ENCODE results near the gene CABLES2.
"Not testable (repeated sequence)": the region's sequence is repeated elsewhere in the genome, so short reads cannot be mapped to it uniquely, and the experiment has no call there.

CABLES2 gene

DNA sequence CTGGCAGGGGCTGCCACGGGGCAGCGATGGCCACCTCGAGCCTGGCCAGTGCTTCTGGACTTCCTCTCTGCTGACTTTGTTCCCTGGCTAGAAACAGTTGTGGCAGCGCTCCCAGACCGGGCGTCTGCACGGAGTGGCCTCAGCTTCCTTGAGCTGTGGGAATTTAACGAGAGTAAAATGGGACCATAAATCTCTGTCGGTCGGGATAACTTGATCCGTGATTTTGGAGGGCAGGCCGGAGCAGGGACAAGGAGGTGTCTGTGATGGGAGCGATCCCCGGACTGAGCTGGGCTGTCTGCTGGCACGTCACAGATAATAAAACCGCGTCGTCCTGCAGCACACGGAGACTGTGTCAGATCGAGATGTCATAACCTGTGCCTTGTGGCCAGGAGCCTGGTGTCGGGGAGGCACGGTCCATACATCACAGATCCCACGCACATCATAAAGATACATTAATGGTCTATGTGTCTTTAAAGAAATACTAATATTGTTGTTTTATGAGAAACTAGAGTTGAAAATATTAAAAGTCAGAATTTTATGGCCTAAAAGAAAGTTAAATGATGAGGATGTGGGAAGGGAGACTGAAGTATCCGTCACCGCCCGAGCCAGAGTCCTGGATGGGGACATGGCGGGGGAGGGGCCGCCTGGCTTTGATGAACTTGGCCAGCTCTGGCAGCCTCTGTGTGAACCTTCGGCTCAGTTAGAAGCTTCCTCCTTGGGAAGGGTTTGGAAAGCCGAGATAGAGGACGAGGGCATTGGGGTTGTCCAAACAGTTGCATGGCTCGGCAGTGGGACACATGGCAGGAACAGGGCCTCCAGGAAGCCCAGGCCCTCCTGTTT is 26.8 kb upstream of the CABLES2 start:
- FAIRE-seq, result no peak

- no peak for FAIRE-seq
These were observed 23.9 kb upstream of the CABLES2 start for GRCh38 chr20:62430866-62431447.

- FAIRE-seq, result no peak
These were observed 23.3 kb upstream of the CABLES2 start for GRCh38 chr20:62430311-62430853.

DNA sequence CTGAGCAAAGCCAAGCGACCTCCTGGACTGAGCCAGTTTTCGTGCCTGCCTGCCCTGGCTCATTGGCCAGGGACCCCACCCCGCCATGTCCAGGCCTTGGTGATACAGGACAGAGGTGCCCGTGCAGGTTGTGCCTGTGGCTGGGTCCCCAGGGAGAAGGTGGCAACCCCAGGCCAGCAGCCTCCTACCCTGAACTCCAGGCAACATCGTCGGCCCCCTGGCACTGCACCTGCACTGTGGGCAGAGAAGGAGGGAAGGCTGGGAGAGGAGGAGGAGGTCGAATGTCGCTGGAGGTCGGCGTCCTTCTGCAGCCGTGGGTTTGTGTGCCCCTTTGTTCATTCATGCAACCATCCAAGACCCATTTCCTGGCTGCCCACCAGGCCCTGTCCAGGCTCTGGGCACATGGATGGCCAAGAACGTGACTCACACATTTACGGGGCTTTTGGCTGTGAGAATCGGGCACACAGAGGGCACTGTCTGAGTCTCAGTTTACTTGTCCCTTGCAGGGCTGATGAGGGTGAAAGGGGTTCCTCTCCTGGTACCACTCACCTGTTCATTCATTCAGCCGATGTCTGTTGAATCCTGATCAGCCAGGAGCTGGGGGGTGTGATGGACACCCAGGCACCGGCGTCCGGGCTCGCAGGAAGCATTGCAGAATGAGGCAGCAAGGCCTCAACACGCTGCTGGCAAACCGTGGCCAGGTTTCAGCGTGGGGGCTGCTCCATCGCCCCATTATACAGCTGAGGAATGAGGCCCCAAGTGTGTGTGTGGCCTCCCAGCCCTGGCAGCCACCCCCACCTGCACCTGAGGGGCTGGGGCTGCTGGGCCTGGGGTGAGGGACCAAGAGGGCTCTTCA is 22.6 kb upstream of the CABLES2 start:
- FAIRE-seq, result no peak

GRCh38 chr20:62428396-62429295 is 21.6 kb upstream of the CABLES2 start:
- no peak for FAIRE-seq

GRCh38 chr20:62428002-62428372 is 20.9 kb upstream of the CABLES2 start:
- FAIRE-seq, result no peak

DNA sequence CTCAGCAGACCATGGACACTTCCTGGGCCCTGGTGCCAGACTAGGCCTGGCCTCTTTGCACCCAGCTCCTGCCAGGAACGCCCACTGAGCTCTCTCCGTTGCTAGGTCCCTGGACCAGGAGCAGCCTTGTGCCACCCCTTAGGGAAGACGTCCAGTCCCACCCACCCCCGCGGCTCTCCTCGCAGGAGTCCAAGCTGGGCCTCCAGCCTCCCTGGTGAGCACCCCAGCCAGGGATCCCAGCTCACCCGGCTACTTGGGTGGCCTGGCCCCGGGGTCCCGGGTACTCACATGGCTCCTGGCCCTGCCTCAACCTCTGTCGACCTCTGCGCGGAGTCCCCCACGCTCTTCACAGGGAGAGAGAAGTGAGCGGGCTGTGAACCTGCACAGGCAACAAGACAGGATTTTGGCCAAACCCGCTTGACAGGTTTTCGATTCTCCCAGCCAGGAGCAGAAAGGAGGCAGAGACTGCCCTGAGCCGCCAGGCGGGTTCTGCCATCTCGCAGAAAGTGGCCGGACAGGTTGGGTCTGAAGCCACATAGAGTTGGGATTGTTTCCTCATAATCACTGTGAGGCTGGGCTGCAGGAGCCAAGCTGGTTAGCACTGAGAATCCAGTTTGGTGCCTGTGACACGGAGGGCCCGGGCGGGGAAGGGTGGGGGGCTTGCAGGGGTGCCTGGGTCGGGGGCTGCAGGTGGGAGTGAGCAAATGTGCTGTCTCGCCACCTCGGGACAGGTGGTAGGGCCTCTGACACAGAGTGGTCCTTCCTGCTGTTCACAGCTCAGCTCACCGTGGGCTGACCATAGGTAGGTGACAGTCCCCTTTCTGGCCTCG is 20.3 kb upstream of the CABLES2 start, which contains the start of gene RBBP8NL:
Gene RBBP8NL, minus strand, starts transcription at position 368 of the 830 bp plus-strand sequence. CDS start 7,892 bp downstream, outside the sequence.
- no peak for FAIRE-seq

GRCh38 chr20:62426699-62427131 is 19.6 kb upstream of the CABLES2 start:
- FAIRE-seq, result no peak

- FAIRE-seq, result not testable (repeated sequence)
These were observed 18.9 kb upstream of the CABLES2 start for GRCh38 chr20:62426059-62426348.

DNA sequence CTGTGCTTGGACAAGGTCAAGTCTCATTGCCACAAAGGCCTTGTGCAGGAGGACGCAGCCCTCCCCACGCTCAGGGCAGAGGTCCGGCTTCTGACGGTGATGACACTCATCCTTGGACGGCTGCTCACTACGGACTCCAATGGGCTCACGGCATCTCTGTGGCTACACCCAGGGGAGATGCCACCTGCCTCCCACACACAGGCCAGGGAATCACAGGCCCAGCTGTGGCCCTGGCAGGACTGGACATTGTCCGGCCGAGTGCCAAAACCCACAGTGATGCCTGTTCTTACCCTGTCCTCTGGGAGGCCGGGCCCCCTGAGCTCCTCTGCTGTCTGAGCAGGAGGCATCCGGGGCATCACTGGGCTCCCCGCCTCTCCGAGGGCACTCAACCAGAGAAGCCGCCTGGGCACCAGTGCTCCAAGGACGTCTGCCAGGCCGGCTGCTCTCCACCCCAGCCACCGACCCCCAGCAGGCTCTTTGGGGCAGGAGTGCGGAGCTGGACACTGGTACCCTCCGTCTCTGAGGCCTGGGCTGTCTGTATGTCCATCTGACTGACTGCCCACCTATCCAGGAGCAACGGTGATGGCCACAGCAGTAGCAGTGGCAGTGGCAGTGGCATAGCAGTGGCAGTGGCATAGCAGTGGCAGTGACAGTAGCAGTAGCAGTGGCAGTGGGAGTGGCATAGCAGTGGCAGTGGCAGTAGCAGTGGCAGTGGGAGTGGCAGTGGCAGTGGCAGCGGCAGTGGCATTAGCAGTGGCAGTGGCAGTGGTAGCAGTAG is 18.4 kb upstream of the CABLES2 start:
- FAIRE-seq, result no peak

DNA sequence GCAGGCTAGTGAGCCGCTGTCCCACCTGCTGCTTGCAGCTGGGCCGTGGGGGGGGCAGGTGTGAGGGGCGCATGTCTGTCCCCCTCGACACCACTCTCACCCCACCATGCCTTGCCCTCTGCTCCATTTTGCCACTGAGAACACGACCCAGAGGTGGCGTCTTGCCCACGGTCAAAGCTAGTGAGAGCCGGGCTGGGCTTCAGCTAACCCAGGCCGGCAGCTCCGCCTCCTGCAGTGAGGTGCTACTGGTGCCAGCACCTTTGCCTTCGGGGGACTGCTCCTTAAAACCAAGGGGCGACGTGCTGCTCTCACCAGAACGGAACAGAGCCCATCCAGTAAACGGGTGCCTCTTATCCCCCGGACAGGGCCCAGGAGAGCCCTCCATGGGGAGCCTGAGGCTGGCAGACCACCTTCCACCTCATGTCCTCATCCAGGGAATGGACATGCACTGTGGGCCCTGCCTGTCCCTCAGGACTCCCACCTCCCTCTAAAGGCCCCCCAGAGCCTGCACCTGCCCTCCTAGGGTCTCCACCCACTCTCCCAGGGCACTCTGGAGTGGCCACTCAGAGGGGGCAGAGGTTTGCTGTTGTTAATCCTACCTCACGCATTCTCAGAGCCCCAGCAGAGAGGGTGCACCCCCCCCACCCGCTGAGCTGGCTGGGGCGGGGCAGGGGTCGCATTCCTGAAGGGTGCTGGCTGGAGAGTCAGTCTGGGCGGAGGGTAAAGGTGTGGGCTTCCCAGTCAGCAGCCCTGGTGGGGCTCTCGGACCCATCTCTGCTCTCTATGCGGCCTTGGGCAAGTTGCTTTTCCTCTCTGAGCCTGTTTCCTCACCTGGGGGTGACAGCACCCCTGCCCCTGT is 17.4 kb upstream of the CABLES2 start:
- no peak for FAIRE-seq

- FAIRE-seq, result no peak
These were observed 16.2 kb upstream of the CABLES2 start for GRCh38 chr20:62423326-62423706.

DNA sequence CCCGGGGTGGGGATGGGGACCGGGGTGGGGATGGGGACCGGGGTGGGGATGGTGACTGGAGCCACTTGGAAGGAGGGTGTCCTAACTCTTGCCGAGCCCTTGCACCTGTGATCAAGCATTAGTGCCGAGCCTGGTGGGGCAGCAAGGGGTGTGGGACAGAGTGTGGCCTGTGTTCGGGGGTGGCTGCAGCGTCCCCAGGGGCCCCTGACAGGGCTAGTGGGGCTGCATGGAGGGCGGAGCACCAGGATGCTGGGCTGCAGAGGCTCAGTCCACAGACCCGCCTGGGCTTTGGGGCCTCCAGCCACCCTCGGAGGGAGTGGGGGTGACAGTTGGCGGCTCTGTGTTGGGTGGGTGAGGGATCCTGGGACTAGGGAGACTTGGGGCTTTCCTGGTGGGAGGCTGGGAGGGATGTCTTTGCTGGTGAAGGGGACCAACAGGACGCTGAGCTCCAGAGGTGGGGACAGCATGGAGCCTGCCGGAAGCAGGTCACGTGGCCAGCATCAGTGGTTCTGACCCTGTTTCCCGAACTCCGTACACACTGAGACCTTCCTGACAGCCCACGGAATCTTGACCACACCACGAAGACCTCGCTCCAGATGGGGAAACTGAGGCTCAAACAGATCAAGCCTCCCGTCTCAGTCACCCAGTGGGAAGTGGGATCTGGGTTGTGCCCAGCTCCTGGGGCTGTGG is 15.7 kb upstream of the CABLES2 start:
- FAIRE-seq, result no peak

DNA sequence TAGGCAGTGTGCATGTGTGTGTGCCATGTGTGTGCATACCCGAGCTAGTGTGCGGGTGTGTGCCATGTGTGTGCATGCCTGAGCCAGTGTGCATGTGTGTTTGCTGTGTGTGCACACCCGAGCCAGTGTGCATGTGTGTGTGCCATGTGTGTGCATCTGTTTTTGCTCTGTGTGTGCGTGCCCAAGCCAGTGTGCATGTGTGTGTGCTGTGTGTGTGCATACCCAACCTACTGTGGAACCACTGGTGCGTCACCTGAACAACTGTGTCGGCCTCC is 14.6 kb upstream of the CABLES2 start:
- no peak for FAIRE-seq

- no peak for FAIRE-seq
These were observed 14.0 kb upstream of the CABLES2 start for GRCh38 chr20:62420846-62421715.

GRCh38 chr20:62419759-62420158 is 12.7 kb upstream of the CABLES2 start:
- no peak for FAIRE-seq

DNA sequence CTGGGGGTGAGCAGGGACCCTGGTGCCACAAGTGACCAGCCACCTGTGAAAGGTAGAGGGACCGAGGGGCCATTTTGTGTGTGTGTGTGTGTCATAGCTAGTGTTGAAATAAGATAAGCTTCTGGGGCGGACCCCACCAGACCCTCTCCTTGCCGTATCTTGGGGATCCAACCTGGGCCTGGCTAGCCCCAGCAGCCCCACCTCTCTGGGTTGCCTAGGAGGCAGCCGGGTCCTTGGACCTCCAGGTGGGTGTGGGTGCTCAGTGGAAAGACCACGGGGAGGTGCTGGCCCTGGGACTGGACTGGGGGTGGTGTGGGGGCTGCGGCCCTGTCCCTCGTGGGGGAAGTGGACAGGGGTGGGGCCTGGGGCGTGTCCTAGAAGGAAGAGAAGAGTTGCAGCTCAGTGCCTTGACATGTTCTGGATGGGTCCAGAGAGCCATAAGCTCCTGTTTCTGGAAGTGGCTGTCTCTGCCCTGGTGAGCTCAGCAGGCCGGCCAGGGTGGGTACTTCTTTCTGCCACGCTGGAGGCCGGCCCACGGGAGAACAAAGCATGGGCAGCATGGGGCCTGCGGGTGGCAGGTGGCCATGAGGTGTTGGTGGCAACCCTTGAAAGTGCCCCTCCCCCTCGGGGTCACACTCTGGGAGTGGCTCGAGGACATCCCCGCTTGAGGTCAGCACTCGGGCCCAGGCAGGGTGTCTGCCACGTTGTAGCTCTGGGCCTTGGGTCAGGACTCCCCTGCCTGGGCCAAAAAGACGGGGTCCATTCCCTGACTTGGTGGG is 11.8 kb upstream of the CABLES2 start:
- FAIRE-seq, result no peak

Data from A204.1 (cell line).